Heart right ventricle (tissue), 16 donors: ENCODE results near the gene ARIH1. TPM values are rescaled to one million over a fixed set of nuclear protein-coding genes. Genes with fewer than 3 reads are reported as not detected.
A peak's percentile ranks its signal among the peaks of the same experiment; 100 is the strongest.

Experiments used
- ATAC-seq, 8 donors: fragments of 200-7000 bp; cut with Tn5 transposase; one replicate each; pipeline ENCODE4 v1.9.1; 2020; ENCODE audit warnings: mild to moderate bottlenecking in 8 of 8, moderate library complexity in 8 of 8, moderate number of reproducible peaks in 1 of 8
- DNase-seq, 2 donors: peaks; one replicate each; pipeline ENCODE4 v3.0.0-alpha.2; 2020
- H3K27ac ChIP-seq, 10 donors: fragments of 200-600 bp; sonication (generic) in 2 of 10; one replicate each; pipeline versions ENCODE4 v1.5.0 to v1.8.0; 2020 to 2022; ENCODE audit warnings: mild to moderate bottlenecking in 3 of 10
- H3K27me3 ChIP-seq, 7 donors: fragments of 200-600 bp; one replicate each; pipeline ENCODE4 v1.8.0; 2021 to 2022; ENCODE audit warnings: mild to moderate bottlenecking in 2 of 7
- H3K36me3 ChIP-seq, 9 donors: fragments of 200-600 bp; sonication (generic) in 1 of 9; one replicate each; pipeline versions ENCODE4 v1.5.0 to v1.8.0; 2020 to 2022; ENCODE audit warnings: mild to moderate bottlenecking in 2 of 9
- H3K4me1 ChIP-seq, 9 donors: fragments of 200-600 bp; sonication (generic) in 1 of 9; one replicate each; pipeline versions ENCODE4 v1.5.0 to v1.8.0; 2020 to 2022; ENCODE audit warnings: mild to moderate bottlenecking in 4 of 9
- H3K4me3 ChIP-seq, 10 donors: fragments of 200-600 bp; sonication (generic) in 2 of 10; one replicate each; pipeline versions ENCODE4 v1.5.0 to v1.8.0; 2020 to 2022; ENCODE audit warnings: mild to moderate bottlenecking in 7 of 10, moderate library complexity in 2 of 10
- H3K9me3 ChIP-seq, 11 donors: fragments of 200-600 bp in 10 of 11; sonication (generic) in 2 of 11; one replicate each; pipeline versions ENCODE4 v1.5.0 to v1.8.0; 2013 to 2022; ENCODE audit warnings: mild to moderate bottlenecking in 2 of 11, control low read depth in 1 of 11, moderate library complexity in 1 of 11
- CTCF ChIP-seq, 9 donors: fragments of 200-600 bp; sonication (generic) in 2 of 9; IDR thresholded peaks; one replicate each; pipeline versions ENCODE4 v1.5.0 to v1.8.0; 2021 to 2022; ENCODE audit warnings: antibody characterized with exemption in 9 of 9, mild to moderate bottlenecking in 5 of 9, moderate library complexity in 1 of 9
- WGBS, 2 donors: extraction: QIAGEN DNeasy Blood & Tissue Kit; methylation state at CpG; one replicate each; pipeline ENCODE4 v1.1.7; 2013; ENCODE audit warnings: inconsistent platforms in 1 of 2; 5-methylcytosine and 5-hydroxymethylcytosine counted together
- intact Hi-C, 10 donors: fragments of 100-400 bp; cut with DNase I; formaldehyde crosslinking; loops; one replicate each; pipeline versions ENCODE4 v1.11.1 to v1.14.2; 2022
- polyA plus RNA-seq, 2 donors: library from polyadenylated mRNA; stranded (reverse); fragments of 200-250 nt; gene quantifications; one replicate each; pipeline ENCODE4 v1.2.3, GENCODE V29; 2013
- total RNA-seq, 10 donors: library from RNA; stranded (reverse); fragmentation: NEBNext Ultra II Directional in 3 of 10; extraction: Animal tissue kit (Norgen Biotek cat#: 25700) in 3 of 10; gene quantifications; one replicate each; pipeline versions ENCODE4 v1.2.1 to v1.2.4, GENCODE V29; 2021 to 2023
- donor health status: Arrhythmogenic right ventricular cardiomyopathy.
- donor health status: ischemic (EF 13 %, LVEDD 7.1; RV severe dilation, severe dysfunction).
- donor health status: healthy with polysubstance abuse.
- donor health status: DM: no; HTN: yes; CAD: no.
- donor health status: DM: no; HTN: no; CAD: no.
- donor health status: ischemic (EF 25% LVEDD 6.9; RV normal size, moderate dysfunction).
- donor health status: ischemic (EF 25% LVEDD 5.7; RV mildly dilated, moderate dysfunction).
- donor health status: healthy.
- donor health status: DM: yes; HTN: yes; CAD: no.
- donor health status: Ischemic cardiomyopathy.
- donor health status: ischemic (EF 35%, LVEDD 5.7; RV mildly dilated, moderate dysfunction).
- donor health status: nonischemic (EF 11% LVEDD 7.7; RV severe dilation, severe dysfunction).
- donor health status: DM: yes; HTN: yes; CAD: no.
- donor health status: PGD.
- donor health status: ischemic (EF 29% LVEDD 5.4; RV normal size, mild dysfunction).
- donor health status: nonischemic (EF 23%, LVEDD 6.1; RV moderate dilation, normal function).

Gene ARIH1
- total and polyA plus RNA-seq, 12 donors, result 23.1 to 231 (median 182) TPM

- intact Hi-C loops, result loop anchor here in 1 of 10 donors (10.0 kb wide), 1 partner anchor 76 kb away; no protein-coding TSS in a partner anchor
- TF ChIP-seq CTCF (IDR thresholded peaks at IDR 0.05), result no peak
- H3K4me3 ChIP-seq, result no peak overlapping the region
- H3K4me1 ChIP-seq, result peaks cover 0 to 21% (median 0%) of the 10 kb centered on the region in 9 donors
- H3K9me3 ChIP-seq, result no peaks in the 10 kb centered on the region
- no peaks in the 10 kb centered on the region for H3K36me3 ChIP-seq
- DNase-seq (no peak), ATAC-seq (no peak)
- H3K27me3 ChIP-seq, result no peaks in the 10 kb centered on the region
- WGBS, 2 donors, result 91 to 93% methylated on average over 3 of the region's 3 CpGs
- H3K27ac ChIP-seq, result no peak overlapping the region
Observed at GRCh38 chr15:72460402-72460801, 13.7 kb upstream of the ARIH1 start.

- 93 to 95% methylated on average over 2 of the region's 2 CpGs for WGBS, 2 donors
- no peak for DNase-seq
- Histone ChIP-seq H3K27me3 (no peaks in the 10 kb centered on the region), H3K27ac (peak overlapping the region in 1 of 10 donors; percentile 61), H3K36me3 (no peaks in the 10 kb centered on the region), H3K9me3 (no peaks in the 10 kb centered on the region), H3K4me3 (peak overlapping the region in 1 of 10 donors; percentile 26), H3K4me1 (peaks cover 0 to 21% (median 0%) of the 10 kb centered on the region in 9 donors)
- ATAC-seq, result no peak
- no peak for TF ChIP-seq CTCF (IDR thresholded peaks at IDR 0.05)
- intact Hi-C loops, result loop anchor here in 1 of 10 donors (10.0 kb wide), 1 partner anchor 79 kb away; no protein-coding TSS in a partner anchor
Observed at GRCh38 chr15:72463702-72464101, 10.4 kb upstream of the ARIH1 start.

- intact Hi-C loops, result loop anchor here in 1 of 10 donors (10.0 kb wide), 1 partner anchor 79 kb away; no protein-coding TSS in a partner anchor
- peak overlapping the region in 1 of 10 donors; percentile 26 for H3K4me3 ChIP-seq
- H3K27me3 ChIP-seq, result no peaks in the 10 kb centered on the region
- H3K9me3 ChIP-seq, result no peaks in the 10 kb centered on the region
- peaks cover 0 to 21% (median 0%) of the 10 kb centered on the region in 9 donors for H3K4me1 ChIP-seq
- DNase-seq (no peak), ATAC-seq (no peak)
- H3K27ac ChIP-seq, result peak overlapping the region in 1 of 10 donors; percentile 61
- no peak for TF ChIP-seq CTCF (IDR thresholded peaks at IDR 0.05)
- WGBS, 2 donors, result 90 to 97% methylated on average over 7 of the region's 7 CpGs
- no peaks in the 10 kb centered on the region for H3K36me3 ChIP-seq
Observed at GRCh38 chr15:72464251-72464650, 9.9 kb upstream of the ARIH1 start.

GRCh38 chr15:72468103-72468502, 6.0 kb upstream of the ARIH1 start:
- 99 to 100% methylated on average over 3 of the region's 3 CpGs for WGBS, 2 donors
- TF ChIP-seq CTCF (IDR thresholded peaks at IDR 0.05), result no peak
- H3K9me3 ChIP-seq, result no peaks in the 10 kb centered on the region
- no peak overlapping the region for H3K4me3 ChIP-seq
- H3K4me1 ChIP-seq, result peaks cover 0 to 18% (median 8%) of the 10 kb centered on the region in 9 donors
- ATAC-seq (no peak), DNase-seq (no peak)
- intact Hi-C loops, result loop anchor here in 1 of 10 donors (10.0 kb wide), 1 partner anchor 83 kb away; no protein-coding TSS in a partner anchor
- H3K27ac ChIP-seq, result no peak overlapping the region
- H3K27me3 ChIP-seq, result no peaks in the 10 kb centered on the region
- H3K36me3 ChIP-seq, result peaks cover 0 to 14% (median 0%) of the 10 kb centered on the region in 9 donors
